ENCODE results near the gene SLC15A3.

- TF ChIP-seq CTCF (IDR thresholded peaks at IDR 0.05) (no peak), POLR2AphosphoS5 (IDR thresholded peaks at IDR 0.05) (no peak)
Measured at GRCh38 chr11:60972182-60973030, 20.4 kb upstream of the SLC15A3 start.

Measured in prostate gland (tissue), 2 donors.